T47D (cell line): Measurements from ENCODE around the gene SYTL3.

Experiments
- DNase-seq, 2 experiments: peaks; one replicate each; pipeline versions ENCODE4 v3.0.0 to v3.0.0-alpha.2; 2011 to 2012; ENCODE audit warnings: low read depth in 1 of 2, low spot score in 1 of 2
- JUND ChIP-seq: IDR thresholded peaks from 2 replicates; pipeline ENCODE4 v1.6.1; 2012; ENCODE audit warnings: low read depth
- in situ Hi-C: cut with HindIII; loops from 2 replicates; pipeline ENCODE4 v1.10.0; 2016; ENCODE audit warnings: low sequenced_read_pairs, low pct_unique_long_range_greater_than_20kb

Gene SYTL3

DNA sequence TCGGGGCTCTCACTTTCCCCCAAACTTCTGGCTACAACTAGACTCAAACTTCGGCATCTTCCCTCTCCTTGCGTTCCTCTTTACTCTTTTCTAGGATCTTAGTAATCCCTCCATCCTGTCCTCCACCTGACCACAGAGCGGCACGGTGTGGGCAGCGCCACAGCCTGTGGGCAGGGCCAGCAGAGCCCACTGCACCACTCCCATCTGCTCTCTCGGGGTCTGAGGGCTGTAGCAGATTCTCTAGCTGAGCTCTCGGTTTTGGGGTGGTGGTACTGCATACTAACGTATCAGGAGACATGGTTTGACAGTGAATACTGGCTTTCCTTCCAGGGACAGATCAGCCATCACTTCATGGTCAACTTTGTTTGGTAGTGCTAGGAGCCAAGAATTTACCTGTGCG, 111.9 kb downstream of the SYTL3 start:
- no peak for DNase-seq
- in situ Hi-C loops = no loop called here
- no peak for TF ChIP-seq JUND

DNA sequence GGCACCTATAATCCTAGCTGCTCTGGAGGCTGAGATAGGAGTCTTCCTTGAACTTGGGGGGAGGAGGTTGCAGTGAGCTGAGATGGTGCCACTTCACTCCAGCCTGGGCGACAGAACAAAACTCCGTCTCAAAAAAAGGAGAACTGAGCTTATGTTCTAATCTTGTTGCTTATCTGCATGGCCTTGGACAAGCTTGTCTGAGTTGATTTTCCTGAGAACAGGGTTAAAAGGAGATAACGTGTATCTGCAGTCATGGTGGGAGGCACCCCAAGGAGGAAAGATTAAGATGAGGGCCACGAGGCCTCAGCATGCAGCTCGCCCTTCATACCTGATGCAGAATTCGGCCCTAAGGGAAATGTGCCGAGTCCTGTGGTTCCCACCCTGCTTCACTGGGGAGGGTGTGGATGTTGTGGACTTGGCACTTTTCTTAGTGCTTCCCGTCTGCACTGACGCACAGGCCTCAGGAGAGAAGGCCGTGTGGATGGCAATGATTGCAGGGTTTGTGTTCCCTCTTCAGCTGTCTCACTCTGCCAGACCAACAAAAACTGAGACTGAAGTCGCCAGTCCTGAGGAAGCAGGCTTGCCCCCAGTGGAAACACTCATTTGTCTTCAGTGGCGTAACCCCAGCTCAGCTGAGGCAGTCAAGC, 113.1 kb downstream of the SYTL3 start:
- no peak for DNase-seq
- in situ Hi-C loops = no loop called here
- TF ChIP-seq JUND = no peak

DNA sequence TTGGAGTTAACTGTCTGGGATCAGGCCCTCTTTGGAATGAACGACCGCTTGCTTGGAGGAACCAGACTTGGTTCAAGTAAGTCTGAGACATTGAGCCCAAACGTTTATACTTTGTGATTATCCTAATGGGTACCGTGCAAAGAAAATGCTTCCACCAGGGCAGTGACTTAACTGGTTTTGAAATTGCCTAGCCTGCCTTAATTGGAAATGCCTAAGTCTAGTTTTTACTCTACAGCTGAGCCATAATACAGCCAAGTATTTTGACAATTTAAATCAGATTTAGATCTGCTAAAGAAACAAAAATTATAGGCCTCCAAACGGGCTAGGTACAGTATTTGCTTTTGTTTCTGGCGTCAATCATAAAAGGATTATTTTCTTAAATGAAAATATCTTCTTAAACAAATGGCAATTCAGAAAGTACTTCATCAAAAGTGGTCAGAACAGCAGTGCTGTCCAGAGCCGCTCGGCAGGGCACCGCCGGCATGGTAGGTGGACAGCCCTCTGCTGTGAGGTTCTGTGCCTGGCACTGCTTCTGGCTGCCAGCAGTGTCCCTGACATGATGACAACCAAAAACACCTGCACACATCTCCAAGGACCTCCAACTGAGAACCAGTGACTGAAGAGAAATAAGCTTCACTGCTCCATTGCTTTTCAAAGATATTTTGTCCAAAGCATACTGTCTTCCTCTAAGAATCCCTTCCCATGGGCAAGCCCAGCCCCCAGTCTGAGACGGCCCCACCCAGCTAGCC, 113.8 kb downstream of the SYTL3 start:
- DNase-seq = no peak
- in situ Hi-C loops = no loop called here
- no peak for TF ChIP-seq JUND

DNA sequence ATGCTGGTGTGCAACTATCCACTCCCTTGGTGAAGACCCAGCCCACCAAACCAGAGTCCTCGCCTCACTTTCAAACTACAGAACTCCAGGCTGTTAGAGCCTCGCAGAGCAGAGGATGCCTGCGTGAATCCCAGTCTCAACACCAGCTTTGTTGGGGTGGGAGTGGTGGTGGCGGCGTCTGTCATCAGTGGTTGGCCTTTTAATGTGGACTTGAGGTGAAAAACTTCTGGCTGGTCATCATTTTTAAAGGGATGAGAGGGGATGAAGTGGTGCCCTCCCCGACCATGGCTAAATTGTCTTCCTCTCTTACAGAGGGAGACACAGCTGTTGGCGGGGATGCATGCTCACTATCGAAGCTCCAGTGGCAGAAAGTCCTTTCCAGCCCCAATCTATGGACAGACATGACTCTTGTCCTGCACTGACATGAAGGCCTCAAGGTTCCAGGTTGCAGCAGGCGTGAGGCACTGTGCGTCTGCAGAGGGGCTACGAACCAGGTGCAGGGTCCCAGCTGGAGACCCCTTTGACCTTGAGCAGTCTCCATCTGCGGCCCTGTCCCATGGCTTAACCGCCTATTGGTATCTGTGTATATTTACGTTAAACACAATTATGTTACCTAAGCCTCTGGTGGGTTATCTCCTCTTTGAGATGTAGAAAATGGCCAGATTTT, 114.5 kb downstream of the SYTL3 start:
- in situ Hi-C loops = no loop called here
- DNase-seq = no peak
- TF ChIP-seq JUND = no peak

DNA sequence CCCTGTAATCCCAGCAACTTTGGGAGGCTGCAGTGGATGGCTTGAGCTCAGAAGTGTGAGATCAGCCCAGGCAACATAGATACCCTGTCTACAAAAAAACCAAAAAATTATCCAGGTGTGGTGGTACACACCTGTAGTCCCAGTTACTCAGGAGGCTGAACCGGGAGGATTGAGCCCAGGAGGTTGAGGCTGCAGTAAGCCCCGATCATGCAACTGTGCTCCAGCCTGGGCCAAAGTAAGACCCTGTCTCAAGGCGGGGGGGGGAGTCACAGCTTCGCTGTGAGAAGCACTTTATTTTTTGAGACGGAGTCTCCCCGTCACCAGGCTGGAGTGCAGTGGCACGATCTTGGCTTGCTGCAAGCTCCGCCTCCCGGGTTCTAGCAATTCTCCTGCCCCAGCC, 115.1 kb downstream of the SYTL3 start:
- no peak for DNase-seq
- in situ Hi-C loops = no loop called here
- TF ChIP-seq JUND = no peak

DNA sequence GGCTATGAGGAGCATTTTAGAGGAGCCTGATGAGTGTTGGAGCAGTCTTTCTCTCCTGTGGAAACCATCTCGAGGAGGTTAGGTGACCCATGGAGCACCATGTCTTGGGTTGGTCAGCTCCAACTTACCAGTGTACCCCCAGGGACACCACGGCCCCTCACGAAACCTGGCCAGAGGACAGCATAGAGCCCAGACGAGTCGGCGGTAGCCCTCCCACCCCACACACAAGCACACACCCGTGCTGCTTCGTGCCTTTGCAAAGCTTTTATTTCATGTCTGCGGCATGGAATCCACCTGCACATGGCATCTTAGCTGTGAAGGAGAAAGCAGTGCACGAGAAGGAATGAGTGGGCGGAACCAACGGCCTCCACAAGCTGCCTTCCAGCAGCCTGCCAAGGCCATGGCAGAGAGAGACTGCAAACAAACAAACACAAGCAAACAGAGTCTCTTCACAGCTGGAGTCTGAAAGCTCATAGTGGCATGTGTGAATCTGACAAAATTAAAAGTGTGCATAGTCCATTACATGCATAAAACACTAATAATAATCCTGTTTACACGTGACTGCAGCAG, 115.7 kb downstream of the SYTL3 start:
- no peak for DNase-seq
- TF ChIP-seq JUND = no peak
- in situ Hi-C loops = no loop called here

DNA sequence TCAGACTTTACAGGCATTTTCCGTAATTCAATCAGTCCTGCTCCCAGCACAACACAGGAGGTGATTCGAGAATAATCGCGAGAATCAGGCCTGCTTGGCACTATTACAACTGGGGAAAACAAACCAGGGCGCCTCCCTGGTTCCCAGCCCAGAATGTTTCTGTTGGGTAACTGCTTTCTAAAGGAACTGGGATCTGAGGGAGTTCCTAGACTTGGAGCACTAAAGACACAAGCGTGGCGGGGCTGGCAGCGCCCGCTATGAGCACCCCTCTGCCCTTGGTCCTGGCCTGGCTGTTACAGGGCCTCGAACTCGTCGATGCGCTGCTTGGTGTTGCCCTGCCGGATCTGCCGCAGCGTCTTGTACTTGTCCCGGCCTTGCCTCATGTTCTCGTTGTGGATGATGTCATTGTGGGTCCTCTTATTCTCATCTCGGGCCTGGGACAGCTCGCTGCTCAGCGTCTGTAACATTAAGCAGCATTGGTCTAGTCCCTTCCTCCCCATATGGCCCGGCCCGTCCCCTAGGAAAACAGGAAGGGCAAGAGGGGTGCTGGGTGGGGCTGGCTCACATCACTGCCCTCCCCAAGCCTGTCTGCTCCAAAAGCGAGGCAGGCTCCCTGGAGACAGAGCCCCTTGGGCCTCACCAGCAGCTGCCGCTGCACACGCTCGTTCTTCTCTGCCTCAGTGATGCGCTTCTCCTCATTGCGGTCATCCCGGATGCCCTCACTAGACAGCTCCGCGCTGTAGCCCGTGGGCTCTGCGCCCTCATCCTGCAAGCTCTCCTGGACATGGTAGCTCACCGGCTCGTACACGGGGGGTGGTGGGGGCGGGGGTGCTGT, 117.0 kb downstream of the SYTL3 start:
- in situ Hi-C loops = no loop called here
- no peak for TF ChIP-seq JUND

DNA sequence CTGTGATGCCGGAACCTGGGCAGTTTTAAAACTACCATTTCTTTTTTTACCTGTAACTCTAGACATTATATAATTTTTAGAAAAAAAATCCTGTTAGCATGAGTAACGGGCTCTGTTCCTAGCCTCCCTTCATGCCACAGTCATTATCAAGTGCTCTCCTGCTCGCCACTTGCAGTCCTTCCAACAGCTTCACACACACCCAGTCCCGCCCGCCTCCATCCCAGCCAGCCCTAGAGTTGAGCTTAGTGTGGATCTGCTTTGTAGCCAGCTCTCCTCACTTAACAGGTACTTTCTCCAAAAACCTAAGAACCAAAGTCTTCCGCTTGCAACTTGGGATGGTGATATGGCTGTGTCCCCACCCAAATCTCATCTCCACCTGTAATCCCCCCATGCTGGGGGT, 117.9 kb downstream of the SYTL3 start:
- DNase-seq = no peak
- TF ChIP-seq JUND = no peak
- in situ Hi-C loops = no loop called here

More for the DNA sequence above, 117.0 kb downstream of the SYTL3 start:
- DNase-seq = no peak

DNA sequence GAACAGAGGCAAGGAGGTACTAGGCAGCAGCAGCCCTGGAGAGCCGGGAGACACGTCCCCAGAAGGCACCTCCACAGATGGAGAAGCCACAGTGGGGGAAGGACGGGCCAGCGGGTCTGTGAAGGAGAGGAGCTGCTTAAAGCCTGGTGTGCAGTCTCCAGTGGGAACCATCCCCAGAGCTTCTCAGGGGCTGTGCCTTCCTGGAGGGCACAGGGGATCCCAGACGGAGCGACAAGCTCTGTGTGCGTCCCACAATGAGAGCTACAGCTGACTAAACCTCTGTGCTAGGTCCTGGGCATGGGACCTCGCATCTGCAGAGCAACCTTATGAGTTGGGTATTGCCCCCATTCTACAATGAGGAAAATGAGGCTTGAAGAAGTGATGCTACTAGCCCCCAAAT, 118.6 kb downstream of the SYTL3 start:
- no peak for TF ChIP-seq JUND
- no peak for DNase-seq
- in situ Hi-C loops = no loop called here

DNA sequence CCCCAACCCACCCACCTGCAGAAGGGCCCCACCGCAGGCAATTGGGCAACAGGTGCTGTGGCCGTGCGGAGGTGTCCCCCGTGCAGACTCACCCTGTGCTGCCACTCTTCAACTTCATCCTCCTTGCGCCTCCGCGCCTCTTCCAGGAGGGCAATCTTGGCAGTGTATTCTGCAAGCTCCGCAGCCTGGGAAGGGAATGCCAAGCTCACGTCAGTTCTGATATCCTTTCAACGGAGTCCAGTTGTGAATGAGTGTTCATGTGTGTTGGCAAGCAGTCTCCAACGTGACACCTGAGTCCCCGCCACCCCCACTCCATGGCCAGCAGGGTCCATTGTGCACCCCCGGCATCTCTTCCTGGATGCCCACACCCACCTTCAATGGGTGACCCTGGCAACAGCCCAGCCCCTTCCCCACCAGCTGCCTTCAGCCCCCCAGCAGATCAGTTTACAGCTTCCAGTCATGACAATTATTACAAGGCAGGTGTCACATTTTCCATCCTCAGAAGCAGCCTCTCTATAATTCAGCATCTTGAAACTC, 119.4 kb downstream of the SYTL3 start:
- in situ Hi-C loops = no loop called here
- DNase-seq = no peak
- TF ChIP-seq JUND = no peak

DNA sequence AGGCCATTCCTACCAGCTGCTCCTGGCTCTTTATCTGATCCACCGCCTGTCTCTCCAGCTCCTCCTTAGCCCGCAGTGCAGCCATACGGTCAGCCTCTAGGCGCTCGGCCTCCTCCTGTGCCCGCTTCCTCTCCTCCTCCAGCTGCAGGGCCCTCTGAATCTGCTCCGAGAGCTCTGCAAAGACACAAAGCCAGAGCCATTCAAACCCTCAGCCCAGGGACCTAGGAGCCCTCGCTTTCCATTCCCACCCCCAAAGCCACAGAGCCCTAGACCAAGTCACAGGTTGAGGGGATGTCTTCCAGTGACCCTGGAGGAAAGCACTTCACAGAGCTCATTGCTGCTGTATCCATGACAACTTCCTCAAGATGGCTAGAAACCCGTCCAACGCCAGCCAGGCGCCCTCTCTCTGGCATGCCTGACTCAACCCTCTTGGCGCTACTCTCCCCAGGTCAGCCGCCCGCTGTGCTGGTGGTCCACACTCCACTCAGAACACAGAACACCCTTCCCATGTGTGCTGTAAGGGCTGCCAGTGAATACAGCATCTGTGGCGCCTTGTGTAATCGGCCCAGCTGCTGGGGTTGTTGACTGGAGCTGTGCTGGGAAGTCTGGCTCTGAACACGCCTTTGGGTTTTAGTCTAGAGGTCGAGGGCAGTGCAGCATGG, 120.0 kb downstream of the SYTL3 start:
- TF ChIP-seq JUND = no peak
- in situ Hi-C loops = no loop called here
- no peak for DNase-seq
